Activated CD4-positive, CD25-positive, alpha-beta regulatory T cell treated with anti-CD3 and anti-CD28 coated beads, Interleukin-2, amount 50 U/mL, for 24 hours (primary cell): ENCODE data around the gene TSPAN9.

Experiments used
- ATAC-seq, 2 donors: fragments of 150-1000 bp; cut with Tn5 transposase; one replicate each; pipeline ENCODE4 v1.10.0; 2021; ENCODE audit warnings: mild to moderate bottlenecking in 1 of 2, moderate library complexity in 1 of 2

TSPAN9 gene

DNA sequence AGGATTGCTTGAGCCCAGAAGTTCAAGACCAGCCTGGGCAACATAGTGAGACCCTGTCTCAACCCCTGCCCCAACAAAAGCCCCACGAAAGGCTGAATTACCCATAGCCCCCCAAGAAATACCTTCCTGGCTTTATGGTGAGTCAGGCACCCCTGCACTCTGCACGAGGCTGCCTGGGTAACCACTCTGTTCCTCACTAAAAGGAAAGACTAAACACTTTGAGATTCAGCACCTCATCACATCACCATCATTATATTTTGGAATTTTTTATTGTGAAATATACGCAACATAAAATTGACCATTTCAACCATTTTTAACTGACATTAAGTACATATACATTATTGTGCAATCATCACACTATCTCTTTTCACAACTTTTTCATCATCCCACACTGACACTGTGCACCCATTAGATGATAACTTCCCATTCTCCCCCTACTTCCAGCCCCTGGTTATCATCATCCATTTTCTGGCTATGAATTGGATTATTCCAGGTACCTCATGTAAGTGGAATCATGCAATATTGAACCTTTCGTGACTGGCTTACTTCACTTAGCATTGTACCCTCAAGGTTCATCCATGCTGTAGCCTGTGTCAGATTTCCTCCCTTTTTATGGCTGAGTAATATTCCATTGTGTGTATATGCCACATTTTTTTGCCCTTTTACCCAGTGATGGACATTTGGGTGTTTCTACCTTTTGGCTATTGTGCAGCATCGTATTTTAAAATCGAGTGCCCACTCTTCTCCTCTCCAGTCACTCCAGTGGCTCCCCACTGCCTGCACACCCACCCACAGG, 51.5 kb downstream of the TSPAN9 start:
- no peak for ATAC-seq

DNA sequence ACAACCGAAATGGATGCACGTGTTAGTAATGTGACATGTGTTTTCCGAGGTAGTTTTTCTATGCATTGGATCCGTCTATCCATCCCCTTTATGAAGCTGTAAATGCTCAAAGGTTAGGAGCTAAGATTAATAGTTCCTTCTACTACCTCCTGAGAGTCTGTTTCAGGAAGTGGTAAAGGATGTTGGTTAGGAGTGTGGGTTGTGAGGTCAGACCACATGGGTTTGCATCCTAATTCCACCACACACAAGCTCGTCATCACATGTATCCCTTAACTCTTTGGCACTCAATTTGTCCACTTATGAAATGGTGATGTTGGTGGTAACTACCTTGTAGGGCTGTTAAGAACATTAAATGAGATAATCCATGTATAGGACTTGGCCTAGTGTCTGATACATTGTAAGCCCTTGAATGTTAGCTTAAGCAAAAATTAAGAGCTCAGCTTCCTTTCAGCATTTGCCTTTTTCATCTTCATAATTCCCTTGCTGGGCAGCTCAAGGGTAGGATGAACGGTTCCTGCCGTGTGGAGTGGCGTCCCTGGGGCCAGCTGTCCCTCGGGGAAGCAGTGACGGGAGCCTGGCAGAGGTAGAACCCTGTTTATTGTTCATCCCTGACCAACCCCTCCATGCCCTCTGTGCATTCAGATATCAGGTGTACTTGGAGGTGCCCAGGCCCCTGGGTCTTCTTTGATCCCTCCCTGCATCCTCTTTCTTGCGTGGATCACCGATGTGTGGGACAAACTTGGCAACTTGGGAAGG, 52.3 kb downstream of the TSPAN9 start:
- ATAC-seq = peak in 1 of 2 donors; percentile 24

DNA sequence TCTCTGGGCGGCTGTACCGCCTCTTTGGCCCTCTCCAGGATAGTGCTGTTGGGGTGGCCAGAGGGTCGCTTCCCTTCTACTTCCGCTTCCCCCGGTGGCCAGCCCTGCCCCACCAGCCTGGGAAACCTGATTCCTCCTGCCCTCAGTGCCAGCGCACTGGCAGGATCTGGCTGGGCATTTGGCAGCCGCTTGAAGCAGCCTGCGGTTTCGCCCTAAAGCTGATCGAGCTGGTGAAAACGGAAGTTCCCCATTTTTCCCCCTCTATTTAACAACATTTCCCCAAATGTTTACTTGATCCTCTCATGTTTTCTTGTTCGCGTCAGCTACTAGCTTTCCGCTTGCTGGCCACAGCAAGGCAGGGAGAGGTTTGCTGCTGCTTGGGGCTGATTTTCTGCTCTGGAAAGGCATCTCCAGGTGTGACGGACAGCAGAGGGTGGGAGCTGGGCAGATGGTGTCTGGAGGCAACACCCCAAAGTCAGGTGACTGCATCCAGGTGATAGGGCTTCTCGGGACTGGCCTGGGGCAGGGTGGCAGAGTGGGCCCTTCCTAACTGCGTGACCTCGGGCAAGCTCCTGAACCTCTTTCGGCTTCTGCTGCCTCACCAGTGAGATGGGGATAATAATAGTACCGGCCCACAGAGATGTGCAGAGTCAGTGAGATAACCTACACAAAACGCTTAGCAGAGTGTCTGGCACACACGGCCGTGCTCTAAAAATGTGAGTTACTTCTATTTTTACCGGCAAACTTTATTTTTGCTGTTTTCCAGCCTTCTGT, 53.1 kb downstream of the TSPAN9 start:
- no peak for ATAC-seq

DNA sequence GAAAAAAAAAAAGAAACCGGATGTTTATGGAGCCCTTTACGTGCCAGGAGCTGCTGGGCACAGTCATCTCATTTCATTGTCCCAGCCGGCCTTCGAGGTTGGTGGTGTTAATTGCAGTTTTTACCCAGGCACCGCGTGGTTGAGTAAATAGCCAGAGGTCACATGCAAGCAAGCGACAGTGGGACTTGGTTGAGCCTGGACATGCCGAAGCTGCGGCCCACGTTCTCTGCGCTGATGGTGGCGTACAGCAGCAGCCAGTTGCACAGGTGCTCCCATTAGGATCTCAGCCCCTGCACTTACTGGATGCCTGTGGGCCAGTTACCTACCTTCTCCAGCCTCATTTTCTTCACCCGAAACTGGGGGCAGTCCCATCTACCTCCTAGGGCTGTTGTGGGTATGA, 54.0 kb downstream of the TSPAN9 start:
- no peak for ATAC-seq

DNA sequence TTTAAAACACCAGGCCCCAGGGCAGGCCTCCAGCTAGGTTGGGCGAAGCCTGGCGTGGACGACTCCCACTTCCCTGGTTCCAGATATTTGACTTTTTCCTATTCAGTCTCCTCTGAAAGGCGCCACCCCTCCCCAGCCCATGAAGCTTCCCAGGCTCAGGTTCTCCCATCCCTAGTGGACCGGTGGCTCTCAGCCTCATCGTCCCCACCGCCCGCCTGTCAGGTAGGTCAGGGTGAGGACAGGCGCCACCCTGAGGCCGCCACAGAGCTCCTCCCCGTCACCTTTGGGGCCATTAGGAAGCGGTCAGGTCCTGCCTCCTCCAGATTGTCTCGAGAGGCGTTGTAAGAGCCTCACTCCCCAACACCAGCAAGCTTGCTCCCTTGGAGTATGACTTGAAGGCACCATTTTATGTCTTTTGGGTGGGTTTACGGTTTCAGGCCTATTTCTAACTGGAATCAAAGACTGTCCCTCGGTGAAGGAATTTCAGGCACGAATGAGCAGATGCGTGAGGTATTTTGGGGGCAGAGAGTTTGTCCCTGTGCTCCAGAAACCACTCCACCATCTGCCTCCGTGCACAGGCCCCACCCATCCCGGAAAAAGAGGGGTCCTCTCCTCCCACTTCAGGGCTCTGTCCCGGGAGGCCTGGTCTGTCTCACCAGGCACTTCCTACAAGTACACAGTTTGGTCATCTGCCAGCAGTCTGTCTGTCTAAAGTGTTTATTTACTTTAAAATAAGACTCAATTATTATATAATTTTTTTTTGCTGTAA, 55.6 kb downstream of the TSPAN9 start:
- no peak for ATAC-seq

DNA sequence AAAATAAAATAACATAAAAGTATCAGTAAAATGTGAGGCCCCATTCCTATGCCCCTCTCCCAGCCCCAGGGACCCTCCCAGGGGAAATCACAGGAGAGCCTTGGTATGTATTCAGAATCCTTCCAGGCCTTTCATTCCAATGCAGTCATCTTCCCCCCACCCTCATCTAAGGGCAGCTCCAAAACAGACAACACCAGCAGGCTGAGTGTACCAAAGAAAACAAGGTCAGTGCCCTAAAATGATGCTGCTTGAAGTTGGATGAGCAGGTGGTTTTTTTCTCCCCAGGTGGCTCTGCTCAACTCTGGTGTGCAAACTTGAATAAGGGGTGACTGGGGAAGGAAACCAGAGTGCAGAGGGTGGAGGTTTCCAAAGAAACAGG, 56.2 kb downstream of the TSPAN9 start:
- ATAC-seq = no peak

GRCh38 chr12:3134126-3134525, 56.9 kb downstream of the TSPAN9 start:
- ATAC-seq = no peak

DNA sequence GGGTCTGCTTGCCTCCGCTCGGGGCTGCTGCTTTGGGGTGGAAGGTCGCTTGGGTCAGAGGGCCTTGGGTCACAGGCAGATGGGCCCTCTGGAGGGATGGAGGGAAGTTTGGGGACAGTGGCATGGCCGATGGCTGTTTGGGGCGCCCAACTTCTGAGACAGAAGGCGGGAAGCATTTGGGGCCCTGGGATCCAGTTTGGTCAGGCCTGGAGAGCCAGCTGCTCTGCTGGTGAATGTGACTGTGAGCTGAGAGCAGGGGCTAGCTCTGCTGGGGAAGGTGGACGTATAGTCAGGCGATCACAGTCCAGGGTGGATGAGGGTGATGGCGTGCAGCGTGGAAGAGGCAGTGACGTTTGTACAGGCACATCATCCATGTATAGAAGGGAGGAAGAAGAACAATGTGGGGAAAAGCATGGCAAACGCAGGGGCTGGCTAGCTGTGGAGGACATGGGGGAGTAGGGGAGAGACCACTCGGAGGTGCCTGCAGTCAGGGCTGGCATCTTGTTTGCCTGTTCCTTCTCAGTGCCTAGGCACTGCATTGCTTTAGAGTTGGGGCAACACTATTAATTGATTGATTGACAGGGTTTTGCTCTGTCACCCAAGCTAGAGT, 57.5 kb downstream of the TSPAN9 start:
- ATAC-seq = no peak

GRCh38 chr12:3135522-3136461, 58.6 kb downstream of the TSPAN9 start:
- ATAC-seq = peak in 1 of 2 donors; percentile 48

GRCh38 chr12:3136641-3137267, 59.6 kb downstream of the TSPAN9 start:
- ATAC-seq = no peak

DNA sequence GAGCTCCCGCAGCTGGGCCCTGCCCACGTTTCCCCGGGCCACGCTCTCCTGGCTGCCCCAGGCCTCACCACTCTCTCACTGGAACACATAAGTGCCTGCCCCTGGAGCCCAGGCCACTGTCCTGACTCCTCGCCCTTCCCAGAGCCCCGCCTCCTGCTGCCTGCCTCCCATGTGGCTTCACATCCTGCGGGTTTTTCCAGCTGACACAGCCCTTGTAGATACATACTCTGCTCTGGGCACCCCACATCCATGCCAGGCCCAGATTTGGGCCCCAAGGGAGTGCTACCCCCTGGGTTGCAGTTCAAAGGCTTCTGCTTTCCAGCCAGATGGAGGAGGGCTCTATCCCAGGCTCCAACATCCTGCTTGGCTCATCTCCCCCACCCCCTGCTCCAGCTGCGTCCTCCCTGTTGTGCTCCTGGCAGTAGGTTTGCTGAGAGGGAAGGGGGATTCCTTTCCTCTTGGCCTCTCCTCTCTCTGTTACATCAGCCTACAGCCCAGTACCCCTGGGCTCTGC, 60.1 kb downstream of the TSPAN9 start:
- no peak for ATAC-seq

GRCh38 chr12:3137814-3138445, 60.8 kb downstream of the TSPAN9 start:
- ATAC-seq = no peak

- no peak for ATAC-seq
Observed at GRCh38 chr12:3138941-3139511, 61.8 kb downstream of the TSPAN9 start.

- ATAC-seq = no peak
Observed at GRCh38 chr12:3139760-3140159, 62.6 kb downstream of the TSPAN9 start.

DNA sequence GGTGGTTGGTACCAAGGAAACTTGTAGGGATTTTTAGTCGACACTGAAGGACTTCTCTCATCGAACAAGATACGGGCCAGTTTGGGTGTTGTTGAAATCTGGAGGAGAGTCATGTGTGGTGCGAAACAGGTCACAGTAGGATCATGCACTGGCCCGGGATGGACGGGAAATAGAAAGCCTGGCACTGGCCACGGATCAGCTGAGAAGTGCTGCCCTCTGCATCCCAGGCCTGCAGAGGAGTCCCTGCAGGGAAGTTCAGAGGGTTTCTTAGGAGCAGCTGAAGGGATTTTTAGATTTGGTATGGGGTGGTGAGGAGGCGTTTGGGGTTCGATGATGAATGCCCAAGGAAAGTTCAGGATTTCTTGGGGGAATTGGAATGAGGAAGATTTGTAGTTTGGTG, 63.1 kb downstream of the TSPAN9 start:
- ATAC-seq = no peak

GRCh38 chr12:3141339-3142321, 64.5 kb downstream of the TSPAN9 start:
- no peak for ATAC-seq

- ATAC-seq = no peak
Observed at GRCh38 chr12:3142386-3142785, 65.2 kb downstream of the TSPAN9 start.

DNA sequence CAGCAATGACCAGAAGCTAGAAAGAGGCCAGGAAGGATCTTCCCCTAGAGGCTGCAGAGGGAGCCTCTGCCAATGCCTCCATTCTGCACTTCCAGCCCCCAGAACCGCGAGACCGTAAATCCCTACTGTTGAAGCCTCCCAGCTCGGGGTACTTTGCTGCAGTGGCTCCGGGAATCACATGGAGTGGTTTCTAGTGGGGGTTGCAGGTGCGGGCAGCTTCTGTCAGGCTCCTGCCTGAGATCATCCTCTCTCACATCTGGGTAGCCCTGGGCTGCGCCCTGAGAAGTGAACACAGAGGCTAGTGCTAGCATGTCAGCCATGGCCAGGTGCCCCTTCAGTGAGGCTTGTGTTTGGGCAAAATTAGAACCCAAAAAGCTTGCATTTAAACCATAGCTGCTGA, 67.3 kb downstream of the TSPAN9 start:
- no peak for ATAC-seq
